ENCODE results near the gene SFTA2.

SFTA2 gene

GRCh38 chr6:30962716-30963115 is 30.7 kb upstream of the SFTA2 start:
- no peak for TF ChIP-seq CTCF (IDR thresholded peaks at IDR 0.05)
- no peaks in the 10 kb centered on the region for H3K36me3 Mint-ChIP-seq (ENCODE audit: low read depth)
- peaks cover 25% of the 10 kb centered on the region for H3K4me1 Mint-ChIP-seq
- H3K27me3 Mint-ChIP-seq (ENCODE audit: low read depth, poor library complexity): peaks cover 60% of the 10 kb centered on the region
- H3K9me3 Mint-ChIP-seq: peaks cover 4% of the 10 kb centered on the region
- no peak for DNase-seq
- H3K4me3 Mint-ChIP-seq: no peak overlapping the region
- peak overlapping the region; percentile 5 for H3K27ac Mint-ChIP-seq

- H3K36me3 Mint-ChIP-seq (ENCODE audit: low read depth): no peaks in the 10 kb centered on the region
- peaks cover 41% of the 10 kb centered on the region for H3K4me1 Mint-ChIP-seq
- DNase-seq: no peak
- no peak overlapping the region for H3K27ac Mint-ChIP-seq
- H3K27me3 Mint-ChIP-seq (ENCODE audit: low read depth, poor library complexity): peaks cover 71% of the 10 kb centered on the region
- H3K4me3 Mint-ChIP-seq: no peak overlapping the region
- peaks cover 4% of the 10 kb centered on the region for H3K9me3 Mint-ChIP-seq
- no peak for TF ChIP-seq CTCF (IDR thresholded peaks at IDR 0.05)
Measured at GRCh38 chr6:30960907-30961673, 29.1 kb upstream of the SFTA2 start.

GRCh38 chr6:30957716-30958115 is 25.7 kb upstream of the SFTA2 start:
- TF ChIP-seq CTCF (IDR thresholded peaks at IDR 0.05): no peak
- Mint-ChIP-seq H3K27ac (no peak overlapping the region), H3K4me1 (peaks cover 52% of the 10 kb centered on the region), H3K27me3 (ENCODE audit: low read depth, poor library complexity) (peaks cover 70% of the 10 kb centered on the region), H3K4me3 (no peak overlapping the region), H3K36me3 (ENCODE audit: low read depth) (no peaks in the 10 kb centered on the region), H3K9me3 (no peaks in the 10 kb centered on the region)
- no peak for DNase-seq

GRCh38 chr6:30955367-30956042 is 23.5 kb upstream of the SFTA2 start:
- no peak for TF ChIP-seq CTCF (IDR thresholded peaks at IDR 0.05)
- H3K4me1 Mint-ChIP-seq: peaks cover 39% of the 10 kb centered on the region
- no peaks in the 10 kb centered on the region for H3K36me3 Mint-ChIP-seq (ENCODE audit: low read depth)
- DNase-seq: peak; percentile 78
- H3K27me3 Mint-ChIP-seq (ENCODE audit: low read depth, poor library complexity): peaks cover 82% of the 10 kb centered on the region
- H3K27ac Mint-ChIP-seq: peak overlapping the region; percentile 37
- peak overlapping the region; percentile 76 for H3K4me3 Mint-ChIP-seq
- peaks cover 10% of the 10 kb centered on the region for H3K9me3 Mint-ChIP-seq

- DNase-seq: no peak
- H3K27me3 Mint-ChIP-seq (ENCODE audit: low read depth, poor library complexity): peaks cover 85% of the 10 kb centered on the region
Measured at GRCh38 chr6:30954631-30955366, 22.8 kb upstream of the SFTA2 start.

More at GRCh38 chr6:30954631-30955366, 22.8 kb upstream of the SFTA2 start:
- peaks cover 16% of the 10 kb centered on the region for H3K9me3 Mint-ChIP-seq
- no peak for TF ChIP-seq CTCF (IDR thresholded peaks at IDR 0.05)
- peak overlapping the region; percentile 76 for H3K4me3 Mint-ChIP-seq
- H3K36me3 Mint-ChIP-seq (ENCODE audit: low read depth): no peaks in the 10 kb centered on the region
- peaks cover 39% of the 10 kb centered on the region for H3K4me1 Mint-ChIP-seq
- H3K27ac Mint-ChIP-seq: peak overlapping the region; percentile 37

Measured in nephron progenitor cell (in vitro differentiated cells).